GM19025 (cell line): ENCODE data around the gene TSPAN32.

Source experiments
- ATAC-seq: cut with Tn5 transposase; IDR thresholded peaks from one replicate; pipeline ENCODE4 v1.9.1; 2021; ENCODE audit warnings: mild to moderate bottlenecking, low read depth, moderate library complexity; ENCODE audit not compliant: unreplicated experiment

The TSPAN32 gene

DNA sequence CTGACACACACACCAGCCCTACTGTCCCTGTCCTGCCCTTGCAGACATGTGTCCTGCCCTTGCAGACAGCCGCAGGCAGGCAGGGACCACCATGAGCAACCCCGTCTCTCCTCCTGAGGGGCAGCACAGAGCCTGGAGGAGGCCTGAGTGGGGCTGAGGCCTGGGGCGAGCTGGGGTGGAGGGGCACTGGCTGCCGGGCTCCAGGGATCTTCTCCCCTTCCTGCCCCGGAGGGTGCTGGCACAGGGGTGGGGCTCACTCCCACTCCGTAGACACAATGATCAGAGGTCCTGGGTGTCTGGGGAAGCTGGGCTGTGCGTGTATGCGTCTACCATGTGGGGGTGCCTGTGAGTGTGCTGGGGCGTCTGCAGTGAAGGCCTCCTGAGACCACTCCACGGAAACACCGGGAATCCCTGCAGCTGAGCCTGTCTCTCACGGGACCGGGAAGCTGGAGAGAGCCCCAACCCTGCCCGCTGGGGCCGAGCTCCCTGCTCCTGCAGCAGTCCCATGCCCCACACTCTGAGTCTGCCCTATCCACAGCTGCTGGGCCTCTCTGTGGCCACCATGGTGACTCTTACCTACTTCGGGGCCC, 588 bp downstream of the TSPAN32 start:
- no peak for ATAC-seq

DNA sequence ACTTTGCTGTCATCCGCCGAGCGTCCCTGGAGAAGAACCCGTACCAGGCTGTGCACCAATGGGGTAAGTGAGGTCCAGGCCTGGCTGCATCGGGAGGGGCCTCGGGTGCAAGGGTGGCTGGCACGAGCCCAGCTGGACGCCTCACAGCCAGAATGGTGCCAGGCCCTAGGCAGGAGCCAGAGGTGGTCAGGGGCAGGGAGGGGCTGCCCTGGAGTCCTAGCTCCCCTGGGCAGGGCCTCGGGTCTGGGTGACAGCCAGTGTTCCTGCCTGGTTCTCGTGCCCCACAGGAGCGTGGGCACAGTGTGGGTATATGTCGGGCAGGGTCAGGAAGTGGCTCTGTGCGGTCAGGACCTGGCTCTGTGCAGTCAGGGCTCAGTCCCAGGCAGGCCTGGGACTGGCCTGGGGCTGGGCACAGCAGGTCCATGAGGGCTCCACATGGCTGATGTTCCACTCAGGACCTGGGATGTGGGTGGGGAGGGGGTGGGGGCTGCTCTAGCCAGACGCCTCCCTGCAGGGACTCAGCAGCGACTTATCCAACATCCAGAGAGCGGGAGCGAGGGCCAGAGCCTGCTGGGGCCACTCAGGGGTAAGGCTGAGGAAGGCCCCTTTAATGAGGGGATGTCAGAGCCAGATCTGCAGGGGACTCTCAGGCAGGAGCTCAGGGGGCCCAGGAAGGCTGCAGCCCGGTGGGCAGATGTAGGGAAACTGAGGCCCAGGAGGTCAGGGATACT, 1.2 kb downstream of the TSPAN32 start:
- no peak for ATAC-seq

DNA sequence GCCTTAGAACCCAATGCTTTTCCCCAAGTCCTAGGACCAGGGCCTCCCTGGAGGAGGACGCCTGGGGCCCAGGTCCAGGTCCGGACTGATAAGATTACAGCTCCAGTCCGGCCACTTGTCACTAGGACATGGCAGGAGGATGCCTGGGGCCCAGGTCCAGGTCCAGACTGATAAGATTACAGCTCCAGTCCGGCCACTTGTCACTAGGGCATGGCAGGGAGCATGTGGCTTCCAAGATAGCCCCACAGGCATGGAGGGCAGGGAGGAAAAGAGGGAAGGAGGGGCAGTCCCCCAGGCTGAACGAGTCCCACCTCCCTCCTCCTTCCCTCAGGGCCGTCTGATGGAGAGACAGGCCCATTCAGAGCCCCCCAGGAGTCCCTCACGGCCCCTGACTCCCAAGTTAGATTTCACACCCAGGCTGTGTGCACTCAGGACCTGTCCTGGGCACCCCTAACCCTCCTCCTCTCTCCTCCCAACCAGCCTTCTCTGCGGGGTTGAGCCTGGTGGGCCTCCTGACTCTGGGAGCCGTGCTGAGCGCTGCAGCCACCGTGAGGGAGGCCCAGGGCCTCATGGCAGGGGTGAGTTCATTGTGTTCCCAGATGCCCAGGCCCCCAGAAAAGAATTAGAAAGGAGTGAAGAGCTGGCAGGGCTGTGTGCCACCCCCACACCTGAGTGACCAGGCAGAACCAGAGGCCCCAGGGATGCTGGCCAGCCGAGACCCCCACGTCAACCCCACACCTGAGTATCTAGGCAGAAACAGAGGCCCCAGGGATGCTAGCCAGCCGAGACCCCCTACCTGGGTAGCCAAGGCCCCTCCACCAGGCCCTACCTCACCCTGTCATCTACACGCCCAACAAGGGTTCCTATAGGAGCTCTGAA, 2.1 kb downstream of the TSPAN32 start:
- ATAC-seq = no peak

- ATAC-seq = no peak
These were observed 2.8 kb downstream of the TSPAN32 start for GRCh38 chr11:2304506-2305139.

DNA sequence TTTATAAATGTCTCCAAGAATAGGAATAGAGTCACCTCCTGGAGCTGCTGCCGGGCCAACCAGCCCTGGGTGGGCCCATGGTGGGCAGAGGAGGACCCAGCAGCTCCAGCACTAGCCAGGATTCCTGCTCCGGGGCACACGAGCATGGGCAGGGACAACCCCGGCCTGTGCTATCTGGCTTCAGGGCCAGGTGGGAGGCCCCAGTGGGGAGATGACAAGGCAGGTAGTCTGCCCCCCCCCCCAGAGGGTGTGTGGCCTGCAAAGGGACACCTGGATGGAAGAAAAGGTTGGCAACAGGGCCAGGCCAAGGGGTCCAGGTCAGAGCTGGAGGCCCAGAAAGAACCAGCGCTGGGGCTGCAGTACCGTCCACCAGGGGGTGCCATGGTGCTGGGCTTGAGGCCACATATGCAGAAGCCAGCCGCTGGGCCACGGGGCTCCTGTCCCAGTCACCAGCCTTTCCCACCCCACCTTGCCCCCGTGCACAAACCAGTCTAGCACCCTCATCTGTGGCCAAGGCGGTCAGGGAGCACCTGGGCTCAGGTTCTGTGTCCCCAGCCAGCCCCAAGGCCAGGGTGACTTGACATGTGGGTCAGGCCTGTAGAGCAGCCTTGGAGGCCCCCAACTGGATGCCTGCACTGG, 3.4 kb downstream of the TSPAN32 start:
- no peak for ATAC-seq

GRCh38 chr11:2305788-2306451, 4.1 kb downstream of the TSPAN32 start:
- ATAC-seq = no peak

DNA sequence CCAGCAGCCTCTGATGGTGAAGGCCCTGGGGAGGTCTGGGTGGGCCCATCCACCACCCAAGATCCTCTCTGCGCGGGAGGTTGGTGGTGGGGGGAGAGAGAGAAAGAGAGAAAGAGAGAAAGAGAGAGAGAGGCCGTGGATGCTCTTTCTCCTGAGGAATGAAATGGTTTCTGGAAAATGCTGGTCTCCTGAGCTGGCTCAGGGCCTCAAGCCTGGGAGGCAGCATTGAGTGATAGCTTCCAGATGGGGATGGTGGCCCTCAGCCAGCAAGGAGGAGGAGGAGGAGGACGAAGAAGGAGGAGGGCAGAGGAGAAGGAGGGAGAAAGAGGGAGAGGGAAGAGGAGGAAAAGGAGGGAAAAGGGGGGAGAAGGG, 4.6 kb downstream of the TSPAN32 start:
- ATAC-seq = no peak

- ATAC-seq = no peak
These were observed 5.2 kb downstream of the TSPAN32 start for GRCh38 chr11:2306877-2307500.

- ATAC-seq = no peak
These were observed 5.9 kb downstream of the TSPAN32 start for GRCh38 chr11:2307501-2308331.

GRCh38 chr11:2308713-2309112, 6.9 kb downstream of the TSPAN32 start:
- ATAC-seq = no peak

GRCh38 chr11:2309251-2310072, 7.6 kb downstream of the TSPAN32 start:
- no peak for ATAC-seq

DNA sequence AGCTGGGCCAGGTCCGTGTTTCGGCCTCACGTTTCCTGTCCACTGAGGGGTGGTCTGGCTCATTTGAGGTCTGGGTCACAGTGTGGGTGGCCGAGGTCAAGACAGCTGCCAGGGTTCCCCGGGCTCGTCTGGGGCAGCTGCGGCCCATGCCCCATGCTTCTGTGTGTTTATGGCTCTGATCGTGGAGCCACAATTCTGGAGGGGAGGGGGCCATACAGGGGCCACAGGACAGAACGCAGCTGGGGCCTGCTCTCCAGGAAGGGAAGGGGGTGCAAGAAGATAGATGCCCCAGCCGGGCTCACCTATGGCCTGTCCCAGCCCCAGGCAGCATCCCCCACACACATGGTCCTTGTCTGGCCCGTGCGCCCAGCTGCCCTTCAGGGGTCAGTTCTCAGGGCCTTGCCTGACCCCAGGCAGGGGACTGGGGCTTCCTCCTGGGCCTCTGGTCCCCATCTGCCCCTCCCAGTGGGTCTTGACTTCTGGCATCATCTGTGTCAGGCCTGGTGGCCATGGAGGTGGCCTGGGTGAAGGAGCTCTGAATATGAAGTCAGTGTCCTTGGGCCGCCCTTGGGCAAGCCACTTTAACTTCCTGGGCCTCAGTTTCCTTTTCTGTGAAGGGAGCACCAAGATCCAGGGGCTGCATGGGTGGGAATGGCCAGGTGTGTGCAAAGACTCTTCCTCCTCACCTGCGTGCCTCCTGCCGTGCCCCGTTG, 8.4 kb downstream of the TSPAN32 start:
- ATAC-seq = no peak

DNA sequence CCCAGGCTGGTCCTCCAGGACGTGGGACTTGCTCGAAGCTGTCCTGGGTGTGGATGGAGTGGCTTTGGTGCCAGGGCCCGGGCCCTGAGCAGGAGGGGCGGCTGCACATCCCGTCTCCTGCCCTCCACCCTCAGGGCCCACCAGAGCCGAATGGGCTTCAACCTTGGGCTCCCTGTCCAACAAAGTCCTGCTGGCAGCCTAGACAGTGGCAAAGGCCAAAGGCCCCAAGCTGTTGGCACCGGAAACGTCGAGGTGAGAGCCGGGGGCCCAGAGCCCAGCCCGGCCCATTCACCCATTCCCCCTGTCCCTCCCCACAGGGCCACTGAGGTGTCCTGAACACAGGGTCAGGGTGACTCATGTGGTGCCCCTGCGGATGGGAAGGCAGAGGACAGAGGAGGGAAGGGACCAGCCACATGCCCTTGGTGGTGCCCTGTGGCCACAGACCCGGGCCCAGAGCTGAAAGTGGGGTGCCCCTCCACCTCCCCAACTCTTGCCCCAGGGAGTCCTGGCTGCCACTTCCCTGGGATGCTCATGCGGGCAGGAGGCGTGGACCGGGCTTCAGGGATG, 9.1 kb downstream of the TSPAN32 start:
- ATAC-seq = no peak

GRCh38 chr11:2311353-2312133, 9.7 kb downstream of the TSPAN32 start:
- no peak for ATAC-seq

- ATAC-seq = no peak
These were observed 10.6 kb downstream of the TSPAN32 start for GRCh38 chr11:2312232-2313042.
